ENCODE measurements around the gene STARD8.
"Not testable (repeated sequence)": the region's sequence is repeated elsewhere in the genome, so short reads cannot be mapped to it uniquely, and the experiment has no call there.

The STARD8 gene, protein sequence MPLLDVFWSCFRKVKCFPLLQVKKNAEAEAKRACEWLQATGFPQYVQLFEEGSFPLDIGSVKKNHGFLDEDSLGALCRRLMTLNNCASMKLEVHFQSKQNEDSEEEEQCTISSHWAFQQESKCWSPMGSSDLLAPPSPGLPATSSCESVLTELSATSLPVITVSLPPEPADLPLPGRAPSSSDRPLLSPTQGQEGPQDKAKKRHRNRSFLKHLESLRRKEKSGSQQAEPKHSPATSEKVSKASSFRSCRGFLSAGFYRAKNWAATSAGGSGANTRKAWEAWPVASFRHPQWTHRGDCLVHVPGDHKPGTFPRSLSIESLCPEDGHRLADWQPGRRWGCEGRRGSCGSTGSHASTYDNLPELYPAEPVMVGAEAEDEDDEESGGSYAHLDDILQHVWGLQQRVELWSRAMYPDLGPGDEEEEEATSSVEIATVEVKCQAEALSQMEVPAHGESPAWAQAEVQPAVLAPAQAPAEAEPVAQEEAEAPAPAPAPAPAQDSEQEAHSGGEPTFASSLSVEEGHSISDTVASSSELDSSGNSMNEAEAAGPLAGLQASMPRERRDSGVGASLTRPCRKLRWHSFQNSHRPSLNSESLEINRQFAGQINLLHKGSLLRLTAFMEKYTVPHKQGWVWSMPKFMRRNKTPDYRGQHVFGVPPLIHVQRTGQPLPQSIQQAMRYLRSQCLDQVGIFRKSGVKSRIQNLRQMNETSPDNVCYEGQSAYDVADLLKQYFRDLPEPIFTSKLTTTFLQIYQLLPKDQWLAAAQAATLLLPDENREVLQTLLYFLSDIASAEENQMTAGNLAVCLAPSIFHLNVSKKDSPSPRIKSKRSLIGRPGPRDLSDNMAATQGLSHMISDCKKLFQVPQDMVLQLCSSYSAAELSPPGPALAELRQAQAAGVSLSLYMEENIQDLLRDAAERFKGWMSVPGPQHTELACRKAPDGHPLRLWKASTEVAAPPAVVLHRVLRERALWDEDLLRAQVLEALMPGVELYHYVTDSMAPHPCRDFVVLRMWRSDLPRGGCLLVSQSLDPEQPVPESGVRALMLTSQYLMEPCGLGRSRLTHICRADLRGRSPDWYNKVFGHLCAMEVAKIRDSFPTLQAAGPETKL

DNA sequence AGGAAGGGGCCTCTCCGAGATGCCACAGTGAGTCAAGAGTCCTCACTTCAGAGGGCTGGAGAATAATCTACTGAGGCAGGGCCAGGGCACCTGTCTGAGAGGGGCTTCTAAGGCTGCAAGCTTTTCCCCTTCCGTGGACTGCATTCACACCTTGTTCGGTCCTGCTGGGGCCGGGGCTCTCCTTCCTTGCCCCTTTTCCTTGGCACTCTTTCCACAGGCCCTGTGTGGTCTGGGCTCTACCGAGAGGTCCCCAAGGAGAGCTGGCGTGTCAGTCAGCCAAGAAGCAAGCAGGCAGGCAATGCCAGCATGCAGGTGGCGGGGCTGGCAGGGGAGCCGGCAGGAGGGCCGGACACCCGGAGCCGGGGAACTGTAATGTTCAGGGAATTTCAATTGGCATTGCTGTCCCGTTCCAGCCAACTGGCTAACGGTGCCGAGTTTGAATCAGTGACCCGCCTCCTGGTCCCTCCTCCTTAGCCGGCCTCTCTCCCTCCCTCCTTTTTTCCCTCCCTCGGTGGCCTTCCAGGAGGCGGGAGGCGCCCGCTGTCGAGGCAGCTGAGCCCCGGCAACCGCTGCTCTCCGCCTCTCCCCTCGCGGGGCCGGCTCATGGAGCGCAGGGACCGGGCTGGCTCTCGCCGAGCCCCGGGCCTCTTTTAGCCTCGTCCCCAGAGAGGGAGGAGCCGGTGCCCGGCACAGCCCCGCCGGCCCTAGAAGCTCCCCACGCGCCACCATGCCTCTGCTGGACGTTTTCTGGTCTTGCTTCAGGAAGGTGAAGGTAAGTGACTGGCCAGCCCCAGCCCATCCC, at the start of gene STARD8:
TSS of gene STARD8 (plus strand) at position 511 of the 802 bp plus-strand sequence. CDS start at position 728, 217 bp downstream.
- no peak for DNase-seq

DNA sequence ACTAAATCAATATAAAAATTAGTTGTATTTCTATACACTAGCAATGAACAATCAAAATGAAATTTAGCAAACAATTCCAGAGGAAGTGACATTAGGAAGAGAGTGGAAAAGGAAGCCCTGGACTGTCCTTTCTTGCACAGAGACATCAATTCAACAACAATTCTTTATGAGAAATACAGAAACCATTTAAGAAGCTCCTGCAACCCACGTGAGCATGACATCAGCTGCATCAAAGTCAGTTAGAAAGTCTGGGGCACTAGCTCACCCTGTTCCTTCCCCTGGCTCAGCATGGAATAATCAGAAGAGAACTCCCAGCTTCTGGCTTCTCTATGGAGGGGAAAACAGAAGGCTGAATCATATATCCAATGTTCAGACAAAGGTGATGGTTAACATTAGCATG, 48.6 kb upstream of the STARD8 start:
- no peak for DNase-seq

DNA sequence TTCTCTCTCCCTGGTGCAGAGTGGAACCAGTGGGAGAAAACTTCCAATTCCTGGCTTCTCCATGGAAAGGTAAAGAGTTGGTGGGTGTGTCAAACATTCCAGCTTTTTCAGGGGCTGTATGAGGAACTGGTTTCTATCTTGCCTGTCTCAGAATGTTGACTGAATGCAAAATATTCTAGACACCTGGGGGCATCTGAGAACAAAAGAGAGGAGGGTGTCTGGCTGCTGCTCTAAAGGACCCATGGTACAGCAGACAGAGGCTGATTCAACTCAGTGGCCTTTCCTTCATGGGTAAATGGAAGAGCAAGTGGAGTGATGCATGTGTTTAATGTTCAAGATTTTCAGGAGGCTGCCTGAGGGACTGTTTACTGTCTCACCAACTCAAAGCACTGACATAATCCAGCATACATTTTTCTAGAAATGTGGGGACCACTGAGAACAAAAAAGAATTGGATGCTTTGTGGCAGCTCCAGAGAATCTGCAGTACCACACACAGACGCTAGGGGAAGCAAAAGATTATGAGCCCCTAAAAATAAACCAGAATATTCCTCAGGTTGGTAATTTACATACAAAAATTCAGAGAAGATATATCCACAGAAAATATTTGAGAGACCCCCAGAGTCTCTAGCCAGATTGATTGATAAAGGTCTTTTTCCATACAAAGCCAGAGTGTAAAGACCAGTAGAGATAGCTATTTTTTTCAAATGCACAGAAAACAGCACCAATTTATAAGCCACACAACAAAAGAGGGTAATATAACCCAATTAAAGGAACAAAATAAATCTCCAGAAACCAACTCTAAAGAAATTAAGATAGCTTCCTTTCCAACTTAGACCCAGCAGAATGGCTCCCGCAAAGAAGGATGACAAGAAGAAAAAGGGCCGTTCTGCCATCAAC, 48.0 kb upstream of the STARD8 start:
- DNase-seq, result no peak

DNA sequence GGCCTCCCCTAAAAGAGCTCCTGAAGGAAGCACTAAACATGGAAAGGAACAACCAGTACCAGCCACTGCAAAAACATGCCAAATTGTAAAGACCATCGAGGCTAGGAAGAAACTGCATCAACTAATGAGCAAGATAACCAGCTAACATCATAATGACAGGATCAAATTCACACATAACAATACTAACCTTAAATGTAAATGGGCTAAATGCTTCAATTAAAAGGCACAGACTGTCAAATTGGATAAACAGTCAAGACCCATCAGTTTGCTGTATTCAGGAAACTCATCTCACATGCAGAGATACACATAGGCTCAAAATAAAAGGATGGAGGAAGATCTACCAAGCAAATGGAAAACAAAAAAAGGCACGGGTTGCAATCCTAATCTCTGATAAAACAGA, 43.2 kb upstream of the STARD8 start:
- DNase-seq, result not testable (repeated sequence)

DNA sequence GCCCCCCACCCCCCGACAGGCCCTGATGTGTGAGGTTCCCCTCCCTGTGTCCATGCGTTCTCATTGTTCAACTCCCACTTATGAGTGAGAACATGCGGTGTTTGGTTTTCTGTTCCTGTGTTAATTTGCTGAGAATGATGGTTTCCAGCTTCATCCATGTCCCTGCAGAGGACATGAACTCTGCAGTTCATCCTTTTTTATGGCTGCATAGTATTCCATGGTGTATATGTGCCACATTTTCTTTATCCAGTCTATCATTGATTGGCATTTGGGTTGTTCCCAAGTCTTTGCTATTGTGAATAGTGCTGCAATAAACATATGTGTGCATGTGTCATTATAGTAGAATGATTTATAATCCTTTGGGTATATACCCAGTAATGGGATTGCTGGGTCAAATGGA, 32.7 kb upstream of the STARD8 start:
- not testable (repeated sequence) for DNase-seq

DNA sequence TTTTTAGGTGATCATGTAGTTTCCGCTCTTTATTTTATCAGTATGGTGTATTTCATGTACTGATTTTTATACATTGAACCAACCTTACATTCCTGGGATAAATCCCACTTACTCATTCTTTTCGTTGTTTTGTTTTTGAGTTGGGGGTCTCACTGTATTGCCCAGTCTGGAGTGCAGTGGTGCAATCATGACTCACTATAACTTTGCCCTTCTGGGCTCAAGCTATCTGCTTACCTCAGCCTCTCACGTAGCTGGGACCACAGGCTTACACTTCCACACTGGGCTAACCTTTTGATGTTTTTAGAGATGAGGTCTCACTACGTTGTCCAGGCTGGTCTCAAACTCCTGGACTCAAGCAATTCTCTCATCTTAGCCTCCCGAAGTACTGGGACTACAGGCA, 19.5 kb upstream of the STARD8 start:
- no peak for DNase-seq

DNA sequence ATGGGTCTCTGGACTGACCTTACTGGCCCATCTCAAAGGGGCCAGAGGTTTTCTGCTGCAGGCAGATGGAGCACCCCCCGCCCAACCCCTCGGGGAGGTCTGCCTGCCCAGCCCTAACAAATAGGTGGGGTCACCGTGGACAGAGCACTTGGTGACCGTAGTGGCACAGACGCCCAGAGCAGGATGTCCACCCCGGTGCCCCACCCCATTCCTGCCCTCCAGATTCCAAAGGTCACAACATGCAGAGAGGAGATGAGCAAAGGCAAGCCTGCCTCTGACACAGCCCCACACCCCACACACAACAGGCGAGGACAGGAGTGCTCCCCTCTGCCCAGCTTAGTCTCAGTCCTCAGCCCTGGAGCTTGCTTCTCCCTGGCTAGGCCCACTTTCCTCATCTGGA, 17.5 kb upstream of the STARD8 start:
- DNase-seq, result not testable (repeated sequence)

DNA sequence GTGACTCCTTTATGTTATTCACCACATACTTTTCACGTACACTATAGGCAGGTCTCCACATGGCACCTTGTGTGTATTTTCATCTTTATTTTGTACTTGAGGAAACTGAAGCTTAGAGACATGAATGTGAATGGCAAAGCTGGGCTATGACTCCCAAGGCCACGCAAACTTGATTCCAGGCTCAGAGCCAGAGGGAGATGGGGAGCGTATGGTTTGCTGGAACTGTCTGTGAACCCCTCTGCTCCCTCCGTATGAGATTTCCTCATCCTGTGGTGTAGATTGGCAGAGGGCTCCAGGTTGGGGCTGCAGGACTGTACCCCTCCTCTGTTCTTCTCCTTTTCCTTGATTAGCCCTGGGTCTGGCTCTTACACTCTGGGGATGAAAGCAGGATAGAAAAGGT, 16.1 kb upstream of the STARD8 start:
- no peak for DNase-seq

DNA sequence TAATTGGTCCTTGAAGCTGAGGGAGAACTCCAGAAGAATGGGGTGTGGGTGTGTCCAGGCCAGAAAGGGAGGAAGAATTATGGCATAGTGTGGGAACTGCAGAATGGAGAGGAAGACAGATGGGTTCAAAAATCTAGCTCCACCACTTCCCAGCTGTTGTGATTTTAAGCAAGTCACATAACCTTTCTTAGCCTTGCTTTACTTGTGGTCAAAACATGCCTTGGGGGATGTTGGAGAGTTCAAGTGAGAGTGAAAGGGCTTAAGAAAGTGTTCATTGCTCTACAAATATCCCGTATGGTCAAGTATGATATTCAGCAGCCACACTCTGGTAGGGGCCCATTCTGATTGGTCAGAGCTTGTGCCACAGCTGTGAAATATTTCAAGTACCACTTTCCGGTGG, 15.0 kb upstream of the STARD8 start:
- DNase-seq, result no peak

DNA sequence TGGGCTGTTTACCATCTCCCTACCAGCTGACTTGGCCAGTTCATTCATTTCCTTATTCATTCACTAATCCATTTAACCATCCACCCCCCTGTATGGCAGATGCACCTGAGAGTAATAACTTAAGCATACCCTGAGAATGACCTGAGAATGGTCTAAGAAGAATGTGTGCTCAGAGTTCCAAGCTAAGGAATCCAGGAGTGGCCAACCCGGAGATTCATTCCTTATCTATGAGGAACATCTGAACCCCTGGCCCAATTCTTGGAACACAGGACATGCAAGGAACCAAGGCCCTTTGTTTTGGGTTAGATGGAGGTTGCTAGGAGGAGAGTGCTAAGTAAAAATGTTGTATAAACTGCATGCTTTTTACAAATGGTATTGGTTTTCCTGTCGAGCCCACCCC, 13.5 kb upstream of the STARD8 start:
- no peak for DNase-seq

DNA sequence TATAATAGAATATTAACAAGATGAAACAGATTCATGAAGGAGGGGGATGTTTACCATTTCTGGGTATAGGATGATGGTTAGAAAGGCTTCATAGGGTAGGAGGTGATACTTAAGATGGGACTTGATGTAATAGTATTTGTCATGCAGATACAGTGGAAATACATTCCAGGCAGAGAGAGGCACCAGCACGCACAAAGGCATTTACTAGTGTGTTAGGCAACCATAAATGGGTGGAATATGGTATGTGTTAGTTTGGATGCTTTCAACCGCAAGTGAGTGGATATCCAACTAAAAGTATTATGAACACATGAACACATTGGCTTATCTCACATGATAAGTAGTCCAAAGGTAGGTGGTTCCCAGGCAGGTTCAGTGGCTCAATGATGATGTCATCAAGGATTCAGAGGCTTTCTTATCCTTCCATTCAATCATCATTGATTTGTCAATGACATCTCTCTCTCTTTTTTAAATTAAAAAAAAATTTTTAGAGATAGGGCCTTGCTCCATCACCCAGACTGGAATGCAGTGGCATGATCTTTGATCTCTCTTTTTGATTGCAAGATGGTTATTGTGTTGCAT, 12.7 kb upstream of the STARD8 start:
- no peak for DNase-seq

DNA sequence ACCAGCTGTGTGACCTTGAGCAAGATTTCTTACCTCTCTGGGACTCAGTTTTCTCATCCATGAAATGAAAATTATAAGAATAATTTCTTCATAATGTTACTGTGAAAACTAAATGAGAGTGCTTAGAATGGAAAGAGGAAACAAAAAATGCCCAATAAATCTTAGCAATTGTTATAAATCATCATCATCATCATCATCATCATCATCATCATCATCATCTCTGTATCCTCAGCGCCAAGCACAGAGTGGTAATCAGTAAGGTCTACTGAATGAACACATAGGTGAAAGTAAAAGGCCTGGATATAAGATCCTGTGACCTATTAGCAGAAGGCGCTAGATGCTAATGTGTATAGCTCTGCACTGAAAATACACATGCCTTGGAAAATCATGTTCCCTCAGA, 6.8 kb upstream of the STARD8 start:
- DNase-seq, result no peak

DNA sequence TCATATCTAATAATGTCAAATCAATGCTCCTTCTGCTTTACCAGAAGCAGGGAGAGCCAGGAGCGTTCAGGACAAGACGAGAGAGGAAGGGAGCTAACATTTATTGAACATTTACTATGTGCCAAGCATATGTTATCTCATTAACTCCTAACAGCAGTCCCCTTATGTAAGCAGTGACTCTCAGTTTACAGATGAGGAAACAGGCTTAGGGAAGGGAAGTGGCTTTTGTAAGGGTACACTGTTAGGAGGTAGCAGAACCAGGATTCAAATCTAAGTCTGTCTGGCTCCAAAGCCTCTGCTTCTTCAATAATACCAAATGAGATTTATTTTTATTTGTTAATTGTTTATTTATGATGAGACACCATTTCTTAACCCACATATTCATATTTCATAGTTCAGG, 2.6 kb upstream of the STARD8 start:
- no peak for DNase-seq

DNA sequence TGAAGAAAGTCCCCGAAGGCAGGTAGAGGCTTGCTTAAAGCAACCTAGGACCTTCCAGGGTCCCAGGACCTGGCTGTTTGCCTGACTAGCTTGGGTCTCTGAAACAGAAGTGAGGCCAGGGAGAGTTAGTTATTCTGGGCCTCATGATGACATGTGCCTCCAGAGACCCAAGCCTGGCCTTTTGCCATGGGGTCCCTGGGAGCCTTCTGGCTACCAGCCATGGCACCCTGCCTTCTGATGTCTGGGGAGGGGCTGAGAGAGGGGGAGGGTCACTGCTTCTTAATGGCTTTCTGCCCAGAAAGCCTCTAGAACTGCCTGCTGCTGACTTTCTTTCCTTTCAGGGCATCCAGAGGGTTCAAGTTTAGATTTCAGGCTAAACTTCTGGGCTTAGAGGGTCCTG, 1.0 kb upstream of the STARD8 start:
- no peak for DNase-seq

DNA sequence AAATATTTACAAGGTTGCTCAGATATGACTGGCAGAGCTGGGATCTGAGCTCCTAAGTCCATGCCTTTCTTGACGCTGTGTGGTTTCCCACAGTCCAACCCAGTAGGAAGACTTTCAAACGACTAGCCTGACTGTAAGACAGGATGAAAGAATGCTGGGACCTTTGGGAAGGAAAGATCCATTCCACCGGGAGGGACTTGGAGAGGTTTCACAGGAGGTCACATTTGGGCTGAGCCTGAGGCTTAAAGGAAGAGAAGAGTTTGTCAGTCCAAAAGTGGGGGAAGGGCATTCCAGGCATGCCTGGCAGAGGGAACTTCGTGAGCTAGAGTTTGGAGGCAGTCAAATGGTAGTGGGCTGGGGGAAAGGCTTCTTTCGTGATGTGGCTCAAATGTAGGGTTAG, 1.5 kb downstream of the STARD8 start:
- no peak for DNase-seq

DNA sequence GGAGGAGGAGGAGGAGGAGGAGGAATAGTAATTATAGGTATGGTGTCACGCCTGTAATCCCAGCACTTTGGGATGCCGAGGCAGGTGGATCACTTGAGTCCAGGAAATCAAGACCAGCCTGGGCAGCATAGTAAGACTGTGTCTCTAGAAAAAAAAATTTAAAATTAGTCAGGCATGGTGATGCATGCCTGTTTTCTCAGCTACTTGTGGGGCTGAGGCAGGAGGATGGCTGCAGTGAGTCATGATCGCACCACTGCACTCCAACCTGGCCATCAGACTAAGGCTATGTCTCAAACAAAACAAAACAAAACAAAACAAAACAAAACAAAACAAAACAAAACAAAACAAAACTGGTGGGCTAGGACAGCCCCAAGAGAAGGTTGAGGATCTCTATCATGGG, 3.0 kb downstream of the STARD8 start:
- DNase-seq, result no peak

DNA sequence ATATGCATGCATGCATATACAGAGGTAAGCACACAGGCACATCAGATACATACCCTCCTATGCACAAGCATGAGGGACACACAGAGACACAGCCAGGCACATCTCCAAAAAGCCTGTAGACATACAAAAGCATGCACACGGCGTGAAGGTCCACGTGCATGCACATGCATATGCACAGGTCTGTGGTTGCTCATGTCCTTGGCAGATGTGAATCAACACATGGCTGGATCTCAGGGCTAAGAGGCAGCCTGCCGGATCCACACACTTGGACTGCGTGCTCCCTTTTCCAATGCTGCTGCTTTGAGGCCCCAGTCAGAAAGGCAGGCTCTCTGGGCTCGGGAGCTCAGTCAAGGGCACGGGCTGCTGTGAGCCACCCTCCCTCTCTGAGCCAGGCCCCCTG, 3.6 kb downstream of the STARD8 start:
- DNase-seq, result no peak

DNA sequence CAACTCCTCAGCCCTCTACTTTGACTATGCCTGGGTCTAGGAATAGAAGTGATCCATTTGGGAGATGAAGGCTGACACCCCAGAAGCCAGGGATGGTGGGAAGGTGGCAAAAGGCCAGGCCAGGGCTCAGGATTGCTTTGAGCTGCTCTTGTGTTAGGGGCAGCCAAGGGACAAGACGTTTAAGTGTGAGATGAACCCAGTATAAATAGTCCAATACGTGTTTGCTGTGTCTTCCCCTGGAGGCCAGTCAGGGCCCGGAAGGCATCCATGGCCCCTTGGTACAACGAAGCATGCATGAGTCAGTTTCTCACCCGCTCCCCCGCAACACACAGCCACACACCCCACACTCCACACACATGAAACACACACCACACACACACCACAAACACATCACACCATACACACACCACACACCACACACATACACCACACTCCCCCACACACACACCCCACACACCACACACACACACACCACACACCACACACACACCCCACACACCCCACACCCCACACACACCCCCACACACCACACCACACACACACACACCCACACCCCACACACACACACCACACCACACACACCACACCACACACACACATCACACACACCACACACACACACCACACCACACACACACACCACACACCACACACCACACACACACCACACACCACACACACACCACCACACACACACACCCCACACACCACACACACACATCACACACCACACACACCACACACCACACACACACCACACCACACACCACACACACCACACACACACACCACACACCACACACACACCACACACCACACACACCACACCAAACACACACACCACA, 5.1 kb downstream of the STARD8 start:
- DNase-seq, result no peak

DNA sequence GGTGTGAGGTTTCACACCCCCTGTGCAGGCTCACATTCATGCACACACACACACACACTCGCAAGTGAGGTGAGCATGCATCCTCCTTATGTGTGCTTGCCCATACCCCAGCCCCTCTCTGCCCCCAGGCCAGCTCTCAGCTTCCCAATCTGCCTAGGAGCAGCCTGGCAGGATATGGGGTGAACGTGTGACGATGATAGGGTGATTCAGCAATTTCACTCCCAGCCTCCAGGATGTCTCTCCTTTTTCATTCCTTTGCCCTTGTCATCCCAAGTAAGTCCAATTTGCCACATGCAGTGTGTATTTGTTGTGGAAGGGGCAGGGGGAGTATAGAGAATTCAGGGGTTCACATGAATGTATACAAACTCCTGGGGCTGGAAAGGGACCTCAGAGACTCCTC, 7.2 kb downstream of the STARD8 start:
- no peak for DNase-seq

DNA sequence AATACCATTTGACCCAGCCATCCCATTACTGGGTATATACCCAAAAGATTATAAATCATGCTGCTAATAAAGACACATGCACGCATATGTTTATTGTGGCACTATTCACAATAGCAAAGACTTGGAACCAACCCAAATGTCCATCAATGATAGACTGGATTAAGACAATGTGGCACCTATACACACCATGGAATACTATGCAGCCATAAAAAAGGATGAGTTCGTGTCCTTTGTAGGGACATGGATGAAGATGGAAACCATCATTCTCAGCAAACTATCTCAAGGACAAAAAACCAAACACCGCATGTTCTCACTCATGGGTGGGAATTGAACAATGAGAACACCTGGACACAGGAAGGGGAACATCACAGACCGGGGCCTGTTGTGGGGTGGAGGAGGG, 9.0 kb downstream of the STARD8 start:
- DNase-seq, result not testable (repeated sequence)
